Coronary artery (tissue), 2 donors: ENCODE results near the gene RBBP6.

ENCODE experiments used
- DNase-seq: peaks from one replicate; pipeline ENCODE4 v3.0.0-alpha.2; 2017; ENCODE audit warnings: low spot score
- H3K27ac ChIP-seq, 2 donors: fragments of 200-600 bp; sonication (generic); one replicate each; pipeline ENCODE4 v1.5.1; 2016 to 2019
- H3K4me3 ChIP-seq: fragments of 200-600 bp; sonication (generic); 2 replicates; pipeline ENCODE4 v1.5.1; 2016; ENCODE audit warnings: mild to moderate bottlenecking, moderate library complexity
- TF ChIP-seq, protein P1 (sequence below): fragments of 200-600 bp; sonication (generic); IDR thresholded peaks from one replicate; pipeline ENCODE4 v1.5.1; 2019; ENCODE audit warnings: antibody characterized with exemption

Gene RBBP6

DNA sequence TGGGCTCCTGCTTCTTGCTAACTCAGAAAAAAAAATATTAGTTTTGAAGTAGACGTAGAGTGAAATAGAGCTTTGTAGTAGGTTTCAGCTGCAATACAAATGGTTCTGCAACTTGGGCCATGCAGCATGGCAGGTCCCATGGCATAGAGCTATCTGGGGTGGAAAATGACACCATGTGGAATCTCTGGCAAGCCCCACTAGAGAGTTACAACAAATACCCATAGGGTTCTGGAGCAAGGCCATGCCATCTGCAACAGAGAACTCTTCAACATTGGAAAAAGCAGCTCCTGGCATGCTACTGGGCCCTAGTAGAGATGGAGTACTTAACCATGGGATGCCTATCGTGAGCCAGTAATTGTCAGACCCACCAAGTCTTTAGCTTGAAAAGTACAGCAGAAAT lies 25.3 kb upstream of the RBBP6 start:
- Histone ChIP-seq H3K27ac (no peak overlapping the region), H3K4me3 (no peak overlapping the region)
- DNase-seq = no peak
- TF ChIP-seq, protein P1, sequence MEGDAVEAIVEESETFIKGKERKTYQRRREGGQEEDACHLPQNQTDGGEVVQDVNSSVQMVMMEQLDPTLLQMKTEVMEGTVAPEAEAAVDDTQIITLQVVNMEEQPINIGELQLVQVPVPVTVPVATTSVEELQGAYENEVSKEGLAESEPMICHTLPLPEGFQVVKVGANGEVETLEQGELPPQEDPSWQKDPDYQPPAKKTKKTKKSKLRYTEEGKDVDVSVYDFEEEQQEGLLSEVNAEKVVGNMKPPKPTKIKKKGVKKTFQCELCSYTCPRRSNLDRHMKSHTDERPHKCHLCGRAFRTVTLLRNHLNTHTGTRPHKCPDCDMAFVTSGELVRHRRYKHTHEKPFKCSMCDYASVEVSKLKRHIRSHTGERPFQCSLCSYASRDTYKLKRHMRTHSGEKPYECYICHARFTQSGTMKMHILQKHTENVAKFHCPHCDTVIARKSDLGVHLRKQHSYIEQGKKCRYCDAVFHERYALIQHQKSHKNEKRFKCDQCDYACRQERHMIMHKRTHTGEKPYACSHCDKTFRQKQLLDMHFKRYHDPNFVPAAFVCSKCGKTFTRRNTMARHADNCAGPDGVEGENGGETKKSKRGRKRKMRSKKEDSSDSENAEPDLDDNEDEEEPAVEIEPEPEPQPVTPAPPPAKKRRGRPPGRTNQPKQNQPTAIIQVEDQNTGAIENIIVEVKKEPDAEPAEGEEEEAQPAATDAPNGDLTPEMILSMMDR = no peak

DNA sequence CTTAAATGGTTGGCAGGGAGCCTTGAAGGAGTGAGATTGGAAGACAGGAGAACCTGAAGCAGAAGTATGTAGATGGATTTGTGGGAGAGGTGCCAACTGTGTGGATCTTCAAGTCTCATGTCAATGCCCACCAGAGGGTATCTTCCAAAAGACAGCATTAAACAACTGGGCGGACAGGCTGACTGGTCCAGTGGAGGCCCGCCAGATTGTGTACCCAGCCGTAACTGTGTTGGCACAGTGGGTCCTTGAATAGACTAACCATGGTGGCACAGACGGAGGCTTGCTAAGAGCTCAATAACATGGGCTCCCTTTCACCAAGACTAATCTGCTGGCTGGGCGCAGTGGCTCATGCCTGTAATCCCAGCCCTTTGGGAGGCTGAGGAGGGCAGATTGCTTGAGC lies 24.2 kb upstream of the RBBP6 start:
- no peak for DNase-seq
- TF ChIP-seq, protein P1 = no peak
- H3K4me3 ChIP-seq = no peak overlapping the region
- H3K27ac ChIP-seq = no peak overlapping the region

DNA sequence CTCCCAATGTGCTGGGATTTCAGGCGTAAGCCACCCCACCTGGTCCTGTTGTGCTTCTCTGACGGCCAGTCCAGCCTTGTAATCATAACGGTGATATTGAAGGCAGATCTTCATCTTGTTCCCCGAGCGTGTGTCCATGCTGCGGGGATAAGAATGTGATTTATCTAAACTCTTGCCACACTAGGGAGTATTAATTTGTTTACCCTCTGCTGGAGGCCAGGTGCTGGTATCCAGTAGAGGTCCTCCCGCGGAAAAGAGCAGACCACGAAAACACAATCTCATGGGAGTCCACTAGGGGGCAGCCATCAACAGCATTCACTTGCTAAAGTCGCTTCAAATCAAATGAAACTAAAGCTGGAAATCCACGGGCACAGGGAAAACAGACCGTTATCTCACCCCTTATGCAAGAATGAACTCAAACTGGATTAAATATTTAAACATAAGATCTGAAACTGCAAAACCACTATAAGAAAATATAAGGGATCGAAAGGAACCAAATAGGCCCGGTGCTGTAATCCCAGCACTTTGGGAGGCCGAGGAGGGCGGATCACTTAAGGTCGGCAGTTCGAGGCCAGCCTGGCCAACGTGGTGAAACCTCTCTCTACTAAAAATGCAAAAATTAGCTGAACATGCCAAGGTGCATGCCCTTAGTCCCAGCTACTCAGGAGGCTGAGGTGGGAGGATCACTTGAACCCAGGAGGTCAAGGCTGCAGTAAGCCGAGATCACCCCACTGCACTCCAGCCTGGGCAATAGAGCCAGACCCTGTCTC lies 22.3 kb upstream of the RBBP6 start:
- TF ChIP-seq, protein P1 = peak; percentile 67
- H3K27ac ChIP-seq = no peak overlapping the region
- peak overlapping the region; percentile 46 for H3K4me3 ChIP-seq
- peak; percentile 83 for DNase-seq

DNA sequence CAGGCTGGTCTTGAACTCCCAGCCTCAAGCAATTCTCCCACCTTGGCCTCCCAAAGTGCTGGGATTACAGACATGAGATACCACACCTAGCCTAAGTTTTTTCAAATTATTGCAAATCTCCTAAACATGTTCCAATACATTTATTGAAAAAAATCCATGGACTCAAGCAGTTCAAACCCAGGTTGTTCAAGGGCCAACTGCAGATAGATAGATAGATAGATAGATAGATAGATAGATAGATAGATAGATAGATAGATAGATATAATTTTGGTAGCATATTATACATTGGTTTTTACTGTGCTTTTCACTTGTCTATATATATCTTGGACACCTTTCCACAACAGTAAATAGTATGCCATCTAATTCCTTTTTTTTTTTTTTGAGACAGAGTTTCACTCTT lies 20.9 kb upstream of the RBBP6 start:
- no peak overlapping the region for H3K27ac ChIP-seq
- H3K4me3 ChIP-seq = no peak overlapping the region
- TF ChIP-seq, protein P1 = no peak
- DNase-seq = no peak

DNA sequence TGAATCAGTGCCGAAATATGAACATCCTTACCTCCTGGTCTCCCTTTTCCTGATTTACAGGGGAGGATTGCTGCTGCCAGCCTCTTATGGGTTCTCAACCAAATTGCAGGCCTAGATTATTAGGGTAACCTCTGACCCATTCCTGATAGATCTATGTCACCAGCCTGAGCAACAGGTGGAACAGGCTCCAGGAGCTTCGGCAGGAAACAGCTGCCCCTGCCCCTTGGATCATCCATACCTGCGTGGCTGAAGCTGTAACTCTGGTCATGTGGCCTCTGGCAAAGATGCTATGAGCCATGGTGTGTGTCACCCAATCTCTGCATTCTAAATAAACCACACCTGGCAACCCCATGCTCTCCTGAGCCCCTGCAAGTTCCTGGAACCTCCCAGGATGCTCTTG lies 18.4 kb upstream of the RBBP6 start:
- TF ChIP-seq, protein P1 = no peak
- no peak overlapping the region for H3K27ac ChIP-seq
- no peak for DNase-seq
- no peak overlapping the region for H3K4me3 ChIP-seq

DNA sequence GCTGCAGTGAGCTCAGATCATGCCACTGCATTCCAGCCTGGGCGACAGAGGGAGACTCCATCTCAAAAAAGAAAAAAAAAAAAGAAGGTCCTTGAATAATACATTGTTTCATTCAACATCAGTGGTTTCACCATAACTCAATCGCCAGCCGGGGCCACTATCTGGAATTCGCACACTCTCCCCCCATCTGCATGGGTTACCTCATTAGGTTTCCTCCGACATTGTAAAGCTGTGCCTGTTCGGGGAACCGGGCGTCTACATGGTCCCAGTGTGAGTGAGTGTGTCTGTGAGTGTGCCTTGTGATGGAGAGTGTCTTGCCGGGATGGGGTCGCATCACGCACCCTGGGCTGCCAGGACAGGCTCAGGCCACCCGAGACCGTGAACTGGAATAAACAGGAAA lies 16.6 kb upstream of the RBBP6 start:
- DNase-seq = no peak
- no peak overlapping the region for H3K4me3 ChIP-seq
- TF ChIP-seq, protein P1 = no peak
- H3K27ac ChIP-seq = no peak overlapping the region

DNA sequence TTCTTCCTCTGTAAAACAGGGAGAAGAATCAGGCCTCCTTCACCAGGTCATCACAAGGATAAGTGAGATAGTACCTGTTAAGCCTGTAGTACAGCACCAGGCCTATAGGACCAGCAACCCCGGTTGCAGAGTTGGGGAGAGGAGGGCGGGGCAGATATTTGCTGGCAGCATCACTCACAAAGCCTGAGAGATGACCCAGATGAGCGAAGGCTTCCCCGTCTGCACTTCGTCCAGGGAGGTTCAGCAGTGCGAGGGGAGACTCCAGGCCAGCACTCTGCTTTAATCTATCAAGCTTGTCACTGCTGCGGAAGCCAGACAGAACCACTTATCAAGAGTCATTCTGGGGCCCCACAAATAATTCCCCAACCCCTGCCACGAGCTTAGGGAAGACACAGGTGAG lies 15.8 kb upstream of the RBBP6 start:
- Histone ChIP-seq H3K4me3 (no peak overlapping the region), H3K27ac (no peak overlapping the region)
- TF ChIP-seq, protein P1 = no peak
- no peak for DNase-seq
